Gastrocnemius medialis (tissue), 4 donors: Measurements from ENCODE around the gene CENPP.

ENCODE experiments used
- POLR2A ChIP-seq, 2 donors: fragments of 450-650 bp; IDR thresholded peaks; one replicate each; pipeline ENCODE4 v1.6.1; 2017; ENCODE audit warnings: antibody characterized with exemption in 2 of 2, mild to moderate bottlenecking in 2 of 2, moderate library complexity in 2 of 2
- TF ChIP-seq, protein P1 (sequence below), 5 experiments: fragments of 450-650 bp in 3 of 5; fragments of 200-600 bp in 2 of 5; sonication (generic) in 2 of 5; IDR thresholded peaks in 4 of 5; conservative IDR thresholded peaks in 1 of 5; 1 replicate in 4 of 5; 2 replicates in 1 of 5; pipeline ENCODE4 v1.5.1; 2016 to 2019; ENCODE audit warnings: antibody characterized with exemption in 5 of 5, mild to moderate bottlenecking in 3 of 5, moderate library complexity in 3 of 5

DNA sequence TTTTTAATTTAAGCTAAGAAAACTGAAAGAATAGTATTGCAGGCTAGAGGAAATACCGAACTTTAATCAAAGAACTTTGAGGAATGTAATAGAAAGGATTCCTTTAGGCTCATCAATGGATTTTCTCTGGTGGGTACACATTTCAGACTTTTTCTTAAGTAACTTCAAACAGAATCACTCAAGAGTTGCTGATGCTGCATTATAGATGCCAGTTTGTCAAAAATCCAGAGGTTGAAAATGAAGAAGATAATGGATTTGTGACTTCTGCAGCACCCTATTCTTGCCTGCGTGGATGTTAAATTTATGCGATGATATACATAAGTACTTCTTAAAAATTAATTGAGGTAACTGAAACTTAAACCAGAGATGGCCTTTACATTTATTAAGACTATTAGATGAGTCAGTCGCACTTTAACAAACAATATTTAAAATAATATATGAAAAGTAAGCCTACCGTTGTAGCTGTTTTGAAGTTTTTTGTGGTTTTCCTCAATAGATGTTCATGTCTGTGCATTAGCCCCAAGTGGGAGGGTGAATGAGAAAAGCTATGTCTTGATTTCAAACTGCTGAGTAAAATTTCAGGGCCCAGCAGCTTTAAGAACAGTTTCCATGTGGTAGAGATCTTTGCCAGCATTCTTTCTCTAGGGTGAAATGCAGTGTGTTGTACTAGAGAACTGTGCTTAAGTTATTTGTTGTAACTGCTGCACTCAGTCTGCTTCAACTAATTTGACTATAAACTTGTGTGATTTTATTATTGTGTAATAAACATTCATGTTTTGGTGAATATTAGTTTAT lies 78.5 kb downstream of the CENPP start, which contains the start of gene OGN:
- TF ChIP-seq, protein P1, sequence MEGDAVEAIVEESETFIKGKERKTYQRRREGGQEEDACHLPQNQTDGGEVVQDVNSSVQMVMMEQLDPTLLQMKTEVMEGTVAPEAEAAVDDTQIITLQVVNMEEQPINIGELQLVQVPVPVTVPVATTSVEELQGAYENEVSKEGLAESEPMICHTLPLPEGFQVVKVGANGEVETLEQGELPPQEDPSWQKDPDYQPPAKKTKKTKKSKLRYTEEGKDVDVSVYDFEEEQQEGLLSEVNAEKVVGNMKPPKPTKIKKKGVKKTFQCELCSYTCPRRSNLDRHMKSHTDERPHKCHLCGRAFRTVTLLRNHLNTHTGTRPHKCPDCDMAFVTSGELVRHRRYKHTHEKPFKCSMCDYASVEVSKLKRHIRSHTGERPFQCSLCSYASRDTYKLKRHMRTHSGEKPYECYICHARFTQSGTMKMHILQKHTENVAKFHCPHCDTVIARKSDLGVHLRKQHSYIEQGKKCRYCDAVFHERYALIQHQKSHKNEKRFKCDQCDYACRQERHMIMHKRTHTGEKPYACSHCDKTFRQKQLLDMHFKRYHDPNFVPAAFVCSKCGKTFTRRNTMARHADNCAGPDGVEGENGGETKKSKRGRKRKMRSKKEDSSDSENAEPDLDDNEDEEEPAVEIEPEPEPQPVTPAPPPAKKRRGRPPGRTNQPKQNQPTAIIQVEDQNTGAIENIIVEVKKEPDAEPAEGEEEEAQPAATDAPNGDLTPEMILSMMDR (IDR thresholded peaks at IDR 0.05 in 4 of 5, conservative IDR thresholded peaks at IDR 0.05 in 1 of 5): no peak
- TF ChIP-seq POLR2A (IDR thresholded peaks at IDR 0.05): no peak
